HG03571 (cell line): Measurements from ENCODE around the gene PCSK2.

Source experiments
- ATAC-seq: cut with Tn5 transposase; IDR thresholded peaks from one replicate; pipeline ENCODE4 v1.9.1; 2021; ENCODE audit not compliant: unreplicated experiment

The PCSK2 gene

GRCh38 chr20:17248224-17248623 is 21.4 kb downstream of the PCSK2 start:
- no peak for ATAC-seq

DNA sequence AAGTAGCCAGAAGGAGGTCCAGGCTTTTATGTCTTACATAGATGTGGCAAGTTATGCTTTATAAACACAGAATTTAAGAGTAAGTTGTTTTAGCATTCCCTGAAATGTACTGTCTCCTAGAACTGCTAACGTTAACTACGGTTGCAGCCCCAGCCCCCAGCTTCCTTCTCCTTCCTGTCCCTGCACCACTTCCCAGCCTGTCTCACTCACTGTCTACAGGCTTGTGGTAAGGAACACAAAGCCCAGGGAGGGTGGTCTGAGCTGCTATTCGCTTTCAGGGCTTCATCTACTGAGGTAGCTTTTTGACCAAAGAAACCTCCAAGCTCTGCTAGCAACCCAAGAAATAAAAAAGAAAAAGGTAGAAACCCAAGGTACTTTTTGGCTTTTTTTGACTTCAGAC is 35.9 kb downstream of the PCSK2 start:
- ATAC-seq, result no peak

DNA sequence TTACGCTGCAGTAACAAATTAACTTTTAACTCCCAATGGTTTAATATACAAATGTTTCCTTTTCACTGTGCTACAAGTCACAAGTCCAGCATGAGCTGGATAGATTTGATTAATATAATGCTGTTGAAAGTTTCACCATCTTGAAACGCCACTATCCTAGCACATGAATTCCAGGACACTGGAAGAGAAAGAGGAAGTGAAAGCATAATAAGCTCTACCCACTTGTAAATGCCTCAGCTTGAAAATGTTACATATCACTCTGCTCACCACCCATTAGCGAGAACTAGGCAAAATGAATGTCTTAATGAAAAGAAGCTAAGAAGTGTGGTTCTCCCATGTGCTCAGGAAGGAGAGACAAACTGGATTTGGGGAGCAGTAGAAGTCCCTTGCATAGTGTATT is 46.9 kb downstream of the PCSK2 start:
- no peak for ATAC-seq

DNA sequence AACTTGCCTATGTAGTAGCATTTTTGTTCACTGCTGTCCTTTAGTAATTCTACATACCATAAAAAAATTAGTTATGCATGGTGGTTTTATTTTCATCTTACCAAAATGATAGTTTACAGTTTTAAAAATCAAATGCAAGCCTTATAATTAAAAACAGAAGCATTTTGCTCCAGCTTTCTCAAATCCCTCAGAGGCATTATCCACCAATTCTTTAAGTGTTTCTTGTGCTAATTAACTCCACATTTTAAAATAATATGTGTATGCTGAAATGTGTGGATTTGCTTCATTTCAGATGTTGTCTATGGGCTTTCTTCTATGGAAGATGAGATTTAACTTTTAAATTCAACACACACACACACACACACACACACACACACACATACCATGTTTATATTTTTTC is 49.3 kb downstream of the PCSK2 start:
- ATAC-seq, result no peak

- ATAC-seq, result no peak
Measured at GRCh38 chr20:17281478-17281877, 54.6 kb downstream of the PCSK2 start.

- no peak for ATAC-seq
Measured at GRCh38 chr20:17282501-17282900, 55.7 kb downstream of the PCSK2 start.

GRCh38 chr20:17287503-17287902 is 60.7 kb downstream of the PCSK2 start:
- ATAC-seq, result no peak

DNA sequence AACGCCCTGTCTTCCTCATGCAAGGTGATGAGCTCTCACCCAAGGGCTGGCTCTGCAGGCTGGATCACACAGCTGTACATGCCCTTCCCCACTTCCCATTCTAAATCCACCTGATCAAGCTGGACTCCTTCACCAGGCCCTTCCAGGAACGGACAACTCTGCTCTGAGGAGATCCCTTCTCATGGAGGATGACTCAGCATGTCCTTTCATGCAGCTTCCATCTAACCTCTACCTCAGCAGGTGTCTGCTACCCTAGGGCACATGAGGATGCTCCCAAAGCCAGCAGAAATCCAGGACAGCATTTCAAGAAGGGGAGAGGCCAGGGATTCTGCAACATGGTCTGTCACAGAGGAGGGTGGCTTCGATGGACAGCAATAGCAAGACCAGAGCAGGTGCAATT is 61.2 kb downstream of the PCSK2 start:
- ATAC-seq, result no peak

DNA sequence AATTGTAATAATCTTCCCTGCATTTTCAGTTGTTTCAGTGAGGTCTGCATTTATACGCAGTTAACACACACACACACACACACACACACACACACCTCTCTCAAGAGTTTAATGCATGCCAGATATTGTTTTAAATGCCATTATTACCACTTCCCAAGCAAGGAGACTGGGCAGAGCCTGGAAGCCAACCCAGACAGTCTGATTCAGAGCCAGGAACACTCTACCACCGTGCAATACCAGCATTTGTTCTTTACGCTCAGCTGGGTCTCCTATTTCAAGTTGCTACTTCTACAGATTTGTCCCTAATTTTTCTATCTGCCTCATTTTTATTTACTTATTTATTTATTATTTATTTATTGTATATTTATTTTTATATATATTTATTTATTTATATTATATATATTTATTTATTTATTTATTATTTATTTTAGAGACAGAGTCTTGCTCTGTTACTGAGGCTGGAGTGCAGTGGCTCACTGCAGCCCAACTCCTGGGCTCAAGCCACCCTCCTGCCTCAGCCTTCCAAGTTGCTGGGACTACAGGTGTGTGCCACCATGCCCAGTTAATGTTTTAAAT is 68.4 kb downstream of the PCSK2 start:
- ATAC-seq, result no peak

- ATAC-seq, result no peak
Measured at GRCh38 chr20:17295991-17296390, 69.2 kb downstream of the PCSK2 start.

DNA sequence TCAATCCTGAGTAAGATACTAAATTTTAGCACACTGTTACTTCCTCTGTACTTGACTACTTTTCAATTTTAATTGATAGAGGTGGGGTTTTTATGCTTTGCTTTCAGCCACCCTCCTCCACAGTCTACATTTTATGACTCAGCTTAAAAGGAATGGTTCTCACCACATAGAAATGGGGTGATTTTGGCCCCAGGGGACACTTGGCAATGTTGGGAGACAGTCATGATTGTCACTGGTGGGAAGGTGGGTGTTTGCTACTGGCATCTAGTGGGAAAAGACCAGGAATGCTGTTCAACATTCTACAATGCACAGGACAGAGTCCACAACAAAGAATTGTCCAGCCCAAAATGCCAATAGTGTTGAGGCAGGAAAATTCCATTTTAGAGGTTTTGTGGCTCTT is 71.3 kb downstream of the PCSK2 start:
- ATAC-seq, result no peak

- ATAC-seq, result no peak
Measured at GRCh38 chr20:17298751-17299150, 71.9 kb downstream of the PCSK2 start.

DNA sequence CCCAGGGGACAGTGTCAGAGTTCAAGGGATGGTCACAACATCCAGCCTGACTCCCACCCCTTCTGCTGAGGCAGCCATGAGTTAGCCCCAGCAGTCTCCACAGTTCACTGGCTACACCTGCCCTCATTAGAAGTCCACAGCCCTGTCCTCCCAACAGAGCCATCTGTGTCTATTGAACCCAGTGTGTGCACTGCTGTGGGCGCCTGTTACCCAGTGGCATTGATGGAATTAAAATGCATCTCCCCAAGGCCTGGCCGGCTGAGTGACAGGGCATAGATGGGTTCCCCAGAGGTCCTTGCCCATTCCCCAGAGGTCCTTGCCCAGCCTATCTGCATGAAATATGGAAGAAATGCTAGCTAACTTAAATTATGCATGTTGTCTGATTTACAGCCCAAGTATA is 73.3 kb downstream of the PCSK2 start:
- no peak for ATAC-seq

DNA sequence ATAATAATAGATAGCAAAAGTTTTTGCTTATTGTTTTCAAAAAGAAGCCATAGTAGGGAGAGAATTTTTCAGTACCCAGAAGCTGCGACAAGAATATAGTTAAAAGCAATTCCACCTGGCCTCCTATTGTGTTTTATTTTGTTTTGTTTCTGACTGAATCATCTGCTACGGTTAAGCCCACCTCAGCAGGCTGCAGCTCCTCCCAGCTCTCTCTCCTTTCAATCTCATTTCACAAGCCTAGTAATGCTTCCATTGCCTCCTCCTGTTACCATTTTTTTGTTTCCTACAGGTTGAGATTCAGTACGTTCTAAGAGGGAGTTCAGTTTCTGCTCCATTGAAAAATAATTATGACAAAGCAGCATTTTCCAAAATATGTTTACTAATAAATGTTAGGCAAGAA is 77.9 kb downstream of the PCSK2 start:
- ATAC-seq, result no peak

DNA sequence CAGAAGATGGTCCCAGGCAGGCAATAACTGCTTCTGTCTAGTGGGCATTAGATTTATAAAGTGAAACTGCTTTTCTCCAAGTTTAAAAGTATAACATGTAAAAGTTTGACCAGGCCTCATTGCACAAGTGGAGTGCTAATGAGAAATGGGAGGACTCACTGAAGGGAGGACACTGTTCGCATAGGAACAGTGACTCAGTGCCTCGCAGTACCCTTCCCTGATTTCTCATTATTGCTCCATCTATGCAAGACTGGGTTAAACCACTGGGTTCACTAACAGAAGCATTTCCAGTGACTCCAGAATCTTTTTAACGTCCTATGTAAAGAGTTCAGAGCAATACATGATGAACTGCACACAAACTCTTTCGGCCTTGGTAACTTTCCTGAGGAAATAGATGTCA is 79.6 kb downstream of the PCSK2 start:
- ATAC-seq, result no peak

DNA sequence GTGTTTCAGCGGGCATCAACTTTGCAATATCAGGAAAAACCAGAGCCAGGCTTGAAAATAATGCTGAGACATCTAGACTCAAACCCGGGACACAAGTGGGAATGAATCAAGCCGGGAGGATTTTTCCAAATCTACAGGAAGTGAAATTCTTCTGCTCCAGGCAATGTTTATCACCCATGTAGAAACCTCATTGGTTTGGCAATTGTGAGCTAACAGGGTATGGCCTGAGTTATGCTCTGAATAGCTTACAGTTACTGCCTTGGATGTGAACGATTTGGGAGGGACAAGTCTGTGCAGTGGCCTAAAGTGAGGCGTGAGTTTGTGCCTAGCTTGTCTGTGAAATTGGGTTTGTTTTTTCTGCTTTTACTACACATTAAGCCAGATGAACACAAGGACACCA is 87.4 kb downstream of the PCSK2 start:
- ATAC-seq, result no peak

GRCh38 chr20:17315407-17316231 is 88.8 kb downstream of the PCSK2 start:
- ATAC-seq, result no peak

DNA sequence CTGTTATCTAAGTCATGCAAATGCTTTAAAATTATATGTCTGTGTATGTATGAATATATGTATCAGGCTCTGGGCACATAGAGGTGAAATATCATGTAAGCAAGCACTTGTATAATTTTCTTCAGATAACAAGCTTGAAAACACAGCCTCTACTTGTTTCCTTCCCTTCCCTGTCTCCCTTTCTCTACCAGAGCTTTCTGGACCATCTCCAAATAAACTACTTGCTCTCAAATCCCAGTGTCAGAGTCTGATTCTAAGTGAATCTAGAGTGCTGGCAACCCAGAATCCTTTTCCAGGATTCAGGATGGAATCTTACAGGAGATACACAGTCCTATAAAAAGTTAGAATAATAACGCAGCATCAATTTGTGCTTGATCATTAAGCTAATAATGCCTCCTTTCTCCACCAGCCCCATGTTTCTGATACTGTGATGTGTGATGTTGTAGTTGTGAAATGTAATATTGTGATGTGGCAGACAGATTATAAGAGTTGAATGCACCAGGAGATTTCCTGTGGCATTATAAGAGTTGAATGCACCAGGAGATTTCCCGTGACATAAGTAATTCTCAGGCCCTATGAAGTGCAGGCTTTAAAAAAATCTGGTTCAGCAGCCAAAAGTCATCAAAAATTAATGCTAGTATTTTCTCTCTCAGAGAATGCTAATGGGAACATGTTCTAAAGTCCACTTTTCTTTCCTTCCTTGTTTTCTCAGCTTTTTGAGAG is 89.6 kb downstream of the PCSK2 start:
- no peak for ATAC-seq

DNA sequence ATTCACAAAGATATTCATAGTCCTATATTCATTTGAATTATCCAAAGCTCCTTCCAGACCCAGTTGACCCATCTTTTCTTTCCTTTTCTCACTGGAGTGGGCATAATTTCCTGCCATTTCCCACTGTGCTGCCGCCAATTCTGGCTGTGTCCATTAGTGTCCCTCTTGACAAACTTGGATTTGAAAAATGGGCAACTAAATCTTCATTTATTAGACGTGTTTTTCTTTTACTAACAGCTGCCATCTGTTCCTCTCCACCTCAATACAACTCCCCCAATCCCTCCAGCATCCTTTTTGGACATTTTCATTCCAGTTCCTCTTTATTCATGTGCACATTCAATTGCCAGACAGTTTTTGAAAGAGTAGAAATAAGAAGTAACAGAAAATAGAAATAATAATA is 90.5 kb downstream of the PCSK2 start:
- ATAC-seq, result no peak

DNA sequence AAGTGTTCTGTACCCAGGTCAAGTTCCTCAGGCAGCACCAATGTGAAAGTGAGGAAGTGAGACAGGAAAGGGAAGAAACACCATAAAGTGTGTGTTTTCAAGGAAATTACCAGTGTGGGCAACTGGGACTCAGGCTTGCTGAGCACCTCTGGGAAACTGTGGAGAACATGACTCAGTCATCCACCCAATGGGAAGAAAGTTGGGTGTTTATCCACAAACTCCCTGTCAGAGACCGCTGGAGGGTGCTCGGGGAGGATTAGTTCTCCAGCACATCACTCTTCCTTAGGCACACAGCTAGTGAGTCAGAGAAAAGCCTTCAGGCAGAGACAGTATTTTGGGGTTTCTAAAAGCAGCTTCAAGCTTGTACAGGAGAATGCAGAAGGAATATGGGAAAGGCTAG is 93.6 kb downstream of the PCSK2 start:
- ATAC-seq, result no peak

DNA sequence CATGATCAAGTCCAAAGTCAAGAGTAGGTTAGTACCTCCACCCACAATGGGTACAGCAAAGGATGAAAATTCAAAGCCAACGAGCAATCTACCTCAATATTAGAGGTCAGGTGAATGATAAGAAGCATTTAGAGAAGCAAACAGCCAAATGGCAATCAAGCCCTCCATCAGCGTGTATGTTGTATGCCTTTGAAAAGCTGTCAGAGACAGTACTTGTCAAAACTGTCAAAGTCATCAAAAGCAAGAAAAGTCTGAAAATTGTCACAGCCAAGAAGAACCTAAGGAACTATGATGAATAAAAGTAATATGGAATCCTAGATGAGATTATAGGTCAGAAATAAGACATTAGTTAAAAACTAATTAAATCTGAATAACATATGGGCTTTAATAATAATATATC is 99.3 kb downstream of the PCSK2 start:
- ATAC-seq, result no peak
